Neural progenitor cell (in vitro differentiated cells): ENCODE measurements around the gene CBY1.

Source experiments
- EZH2 ChIP-seq: fragments of 200-600 bp; sonication (generic); IDR thresholded peaks from 2 replicates; pipeline ENCODE4 v1.6.1; 2017; ENCODE audit warnings: antibody characterized with exemption, mild to moderate bottlenecking, moderate library complexity
- TF ChIP-seq, protein P1 (sequence below): fragments of 200-600 bp; sonication (generic); IDR thresholded peaks from 2 replicates; pipeline ENCODE4 v1.5.1; 2017; ENCODE audit warnings: antibody characterized with exemption, mild to moderate bottlenecking

DNA sequence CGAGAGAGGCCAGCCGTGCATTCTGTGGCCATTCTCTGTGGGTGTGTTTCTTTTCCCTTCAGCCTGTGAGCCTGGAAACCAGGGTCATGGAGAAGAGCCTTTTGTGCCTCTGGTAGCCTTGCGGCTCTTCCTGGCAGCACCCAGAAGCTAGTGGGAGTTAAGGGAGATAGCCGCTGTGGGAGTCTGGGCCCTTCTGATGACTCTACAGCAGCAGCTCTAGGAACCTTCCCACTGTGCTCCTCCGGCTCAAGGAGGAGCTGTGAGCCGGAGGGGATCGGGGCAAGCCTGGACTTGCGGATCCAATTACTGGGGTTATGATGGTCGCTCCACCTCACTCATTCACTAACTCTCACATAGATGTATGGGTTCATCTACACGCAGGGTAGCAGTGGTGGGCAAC is 59.8 kb downstream of the CBY1 start:
- no peak for TF ChIP-seq EZH2
- TF ChIP-seq, protein P1, sequence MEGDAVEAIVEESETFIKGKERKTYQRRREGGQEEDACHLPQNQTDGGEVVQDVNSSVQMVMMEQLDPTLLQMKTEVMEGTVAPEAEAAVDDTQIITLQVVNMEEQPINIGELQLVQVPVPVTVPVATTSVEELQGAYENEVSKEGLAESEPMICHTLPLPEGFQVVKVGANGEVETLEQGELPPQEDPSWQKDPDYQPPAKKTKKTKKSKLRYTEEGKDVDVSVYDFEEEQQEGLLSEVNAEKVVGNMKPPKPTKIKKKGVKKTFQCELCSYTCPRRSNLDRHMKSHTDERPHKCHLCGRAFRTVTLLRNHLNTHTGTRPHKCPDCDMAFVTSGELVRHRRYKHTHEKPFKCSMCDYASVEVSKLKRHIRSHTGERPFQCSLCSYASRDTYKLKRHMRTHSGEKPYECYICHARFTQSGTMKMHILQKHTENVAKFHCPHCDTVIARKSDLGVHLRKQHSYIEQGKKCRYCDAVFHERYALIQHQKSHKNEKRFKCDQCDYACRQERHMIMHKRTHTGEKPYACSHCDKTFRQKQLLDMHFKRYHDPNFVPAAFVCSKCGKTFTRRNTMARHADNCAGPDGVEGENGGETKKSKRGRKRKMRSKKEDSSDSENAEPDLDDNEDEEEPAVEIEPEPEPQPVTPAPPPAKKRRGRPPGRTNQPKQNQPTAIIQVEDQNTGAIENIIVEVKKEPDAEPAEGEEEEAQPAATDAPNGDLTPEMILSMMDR = no peak
